Fibroblast of lung (primary cell): ENCODE measurements around the gene DYNLL2. TPM values are rescaled to one million over a fixed set of nuclear protein-coding genes. Genes with fewer than 3 reads are reported as not detected.

Experiments
- DNase-seq, 2 donors: peaks; one replicate each; pipeline versions ENCODE4 v3.0.0 to v3.0.0-alpha.2; 2010; ENCODE audit warnings: low read depth in 2 of 2
- H2AFZ ChIP-seq: 2 replicates; pipeline ENCODE4 v1.5.1; 2012; ENCODE audit warnings: low read length, control low read depth, inconsistent platforms
- H3K27ac ChIP-seq: 2 replicates; pipeline ENCODE4 v1.5.1; 2011; ENCODE audit warnings: low read length, control low read depth; ENCODE audit not compliant: insufficient read depth
- H3K27me3 ChIP-seq: 2 replicates; pipeline ENCODE4 v1.5.1; 2011; ENCODE audit warnings: mild to moderate bottlenecking, low read length; ENCODE audit not compliant: control insufficient read depth, insufficient read depth
- H3K36me3 ChIP-seq: 2 replicates; pipeline ENCODE4 v1.5.1; 2011; ENCODE audit warnings: low read length; ENCODE audit not compliant: control insufficient read depth, insufficient read depth
- H3K4me1 ChIP-seq: 2 replicates; pipeline ENCODE4 v1.5.1; 2011; ENCODE audit warnings: low read length; ENCODE audit not compliant: control insufficient read depth, insufficient read depth; ENCODE audit errors: extremely low read depth
- H3K4me2 ChIP-seq: 2 replicates; pipeline ENCODE4 v1.5.1; 2011; ENCODE audit warnings: low read length, control low read depth; ENCODE audit not compliant: insufficient read depth; ENCODE audit errors: extremely low read depth
- H3K4me3 ChIP-seq, 4 experiments: fragments of 200-600 bp in 1 of 4; sonication (generic) in 1 of 4; replicated peaks in 1 of 4; 2 replicates each; pipeline ENCODE4 v1.5.1; 2011 to 2016; ENCODE audit warnings: low read length in 4 of 4, low read depth in 3 of 4, mild to moderate bottlenecking in 3 of 4, control low read depth in 2 of 4, inconsistent platforms in 1 of 4, mixed read lengths in 1 of 4; ENCODE audit not compliant: insufficient read depth in 1 of 4; ENCODE audit errors: control extremely low read depth in 1 of 4
- H3K79me2 ChIP-seq: 2 replicates; pipeline ENCODE4 v1.5.1; 2012; ENCODE audit warnings: mild to moderate bottlenecking, low read length, inconsistent platforms; ENCODE audit not compliant: control insufficient read depth, insufficient read depth
- H3K9ac ChIP-seq: 2 replicates; pipeline ENCODE4 v1.5.1; 2011; ENCODE audit warnings: mild to moderate bottlenecking, low read length, control low read depth; ENCODE audit not compliant: insufficient read depth
- H3K9me3 ChIP-seq: 2 replicates; pipeline ENCODE4 v1.5.1; 2012; ENCODE audit warnings: low read depth, low read length; ENCODE audit not compliant: control insufficient read depth, insufficient read depth
- H4K20me1 ChIP-seq: 2 replicates; pipeline ENCODE4 v1.5.1; 2011; ENCODE audit warnings: low read length; ENCODE audit not compliant: control insufficient read depth, insufficient read depth; ENCODE audit errors: extremely low read depth
- CTCF ChIP-seq, 2 donors: IDR thresholded peaks in 1 of 2; conservative IDR thresholded peaks in 1 of 2; 1 replicate in 1 of 2; 2 replicates in 1 of 2; pipeline ENCODE4 v1.5.1; 2011 to 2012; ENCODE audit warnings: low read length in 2 of 2, control low read depth in 1 of 2, inconsistent platforms in 1 of 2, low read depth in 1 of 2, mild to moderate bottlenecking in 1 of 2
- EZH2 ChIP-seq: IDR thresholded peaks from 2 replicates; pipeline ENCODE4 v1.5.1; 2012; ENCODE audit warnings: low read length, control low read depth, mild to moderate bottlenecking; ENCODE audit errors: missing control alignments
- polyA plus RNA-seq, 2 donors: library from polyadenylated mRNA; depleted of rRNA in 1 of 2; stranded (reverse) in 1 of 2; unstranded in 1 of 2; fragments of >200 nt; gene quantifications; 2 replicates each; pipeline ENCODE4 v1.2.1, GENCODE V29; 2011 to 2012; ENCODE audit warnings: missing spikeins in 1 of 2
- total RNA-seq: library from RNA; depleted of rRNA; stranded (reverse); fragments of >200 nt; gene quantifications from 2 replicates; pipeline ENCODE4 v1.2.1, GENCODE V29; 2014

DYNLL2 gene
- total and polyA plus RNA-seq, 2 donors (not counting 1 experiment from before 2014, with no cell fraction given): 17.1 to 32.9 TPM

- no peak overlapping the region for H3K4me3 ChIP-seq
- no peaks in the 10 kb centered on the region for H3K79me2 ChIP-seq
- H3K27me3 ChIP-seq: peaks cover 6% of the 10 kb centered on the region
- no peak overlapping the region for H3K27ac ChIP-seq
- no peaks in the 10 kb centered on the region for H3K4me1 ChIP-seq
- H4K20me1 ChIP-seq: no peaks in the 10 kb centered on the region
- H3K9me3 ChIP-seq: no peaks in the 10 kb centered on the region
- no peaks in the 10 kb centered on the region for H3K36me3 ChIP-seq
- H2AFZ ChIP-seq: no peak overlapping the region
- DNase-seq: no peak
- H3K4me2 ChIP-seq: no peak overlapping the region
- no peak overlapping the region for H3K9ac ChIP-seq
- no peak for TF ChIP-seq CTCF (conservative IDR thresholded peaks at IDR 0.05 in 1 of 2, IDR thresholded peaks at IDR 0.05 in 1 of 2; ENCODE audit: low read depth in 1 of 2, low read length in 2 of 2)
- TF ChIP-seq EZH2: no peak
Measured at GRCh38 chr17:58046239-58047094, 36.8 kb upstream of the DYNLL2 start.

- no peak for DNase-seq
- Histone ChIP-seq H3K27me3 (peaks cover 3% of the 10 kb centered on the region), H3K27ac (no peak overlapping the region), H3K79me2 (no peaks in the 10 kb centered on the region), H4K20me1 (no peaks in the 10 kb centered on the region), H2AFZ (no peak overlapping the region), H3K36me3 (no peaks in the 10 kb centered on the region), H3K9me3 (no peaks in the 10 kb centered on the region), H3K9ac (no peak overlapping the region), H3K4me1 (no peaks in the 10 kb centered on the region), H3K4me2 (no peak overlapping the region), H3K4me3 (no peak overlapping the region)
- TF ChIP-seq EZH2: no peak
- TF ChIP-seq CTCF (conservative IDR thresholded peaks at IDR 0.05 in 1 of 2, IDR thresholded peaks at IDR 0.05 in 1 of 2; ENCODE audit: low read depth in 1 of 2, low read length in 2 of 2): no peak
Measured at GRCh38 chr17:58047376-58048150, 35.7 kb upstream of the DYNLL2 start.

DNA sequence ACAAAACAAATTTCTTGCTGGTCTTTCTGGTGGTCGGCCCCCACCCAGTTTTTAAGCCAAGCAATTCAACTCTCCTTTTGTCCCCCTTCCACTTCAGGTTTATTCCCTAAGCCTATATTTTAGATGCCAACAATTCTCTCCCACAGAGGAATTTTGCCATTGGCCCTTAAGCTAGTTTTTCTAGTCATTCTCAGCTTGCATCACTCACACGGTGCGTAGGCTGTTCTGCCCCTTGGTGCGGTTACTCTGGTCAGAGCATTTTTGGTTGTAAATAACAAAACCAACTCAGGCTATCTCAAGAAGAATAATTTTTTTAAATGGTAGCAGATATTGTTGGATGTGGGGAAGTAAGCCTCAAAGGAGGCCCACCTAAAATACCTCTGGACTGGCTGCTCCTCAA is 33.7 kb upstream of the DYNLL2 start:
- H3K79me2 ChIP-seq: no peaks in the 10 kb centered on the region
- no peak for DNase-seq
- H2AFZ ChIP-seq: no peak overlapping the region
- H3K9ac ChIP-seq: no peak overlapping the region
- peaks cover 10% of the 10 kb centered on the region for H3K27me3 ChIP-seq
- H3K9me3 ChIP-seq: no peaks in the 10 kb centered on the region
- H3K36me3 ChIP-seq: no peaks in the 10 kb centered on the region
- no peak overlapping the region for H3K4me2 ChIP-seq
- TF ChIP-seq CTCF (conservative IDR thresholded peaks at IDR 0.05 in 1 of 2, IDR thresholded peaks at IDR 0.05 in 1 of 2; ENCODE audit: low read depth in 1 of 2, low read length in 2 of 2) (no peak), EZH2 (no peak)
- no peak overlapping the region for H3K4me3 ChIP-seq
- no peaks in the 10 kb centered on the region for H3K4me1 ChIP-seq
- no peak overlapping the region for H3K27ac ChIP-seq
- H4K20me1 ChIP-seq: no peaks in the 10 kb centered on the region
